Gastroesophageal sphincter (tissue), 3 donors: ENCODE results near the gene RERG.

Experiments
- POLR2A ChIP-seq, 2 donors: fragments of 450-650 bp; IDR thresholded peaks; one replicate each; pipeline ENCODE4 v1.6.1; 2017; ENCODE audit warnings: antibody characterized with exemption in 2 of 2, mild to moderate bottlenecking in 2 of 2, moderate library complexity in 1 of 2
- POLR2AphosphoS5 ChIP-seq: sonication (generic); formaldehyde crosslinking; IDR thresholded peaks from one replicate; pipeline ENCODE4 v1.6.1; 2017; ENCODE audit warnings: antibody characterized with exemption
- TF ChIP-seq, protein P1 (sequence below), 4 experiments: fragments of 200-600 bp in 2 of 4; fragments of 450-650 bp in 2 of 4; sonication (generic) in 1 of 4; IDR thresholded peaks; one replicate each; pipeline ENCODE4 v1.5.1; 2017 to 2019; ENCODE audit warnings: antibody characterized with exemption in 4 of 4, mild to moderate bottlenecking in 2 of 4, moderate library complexity in 2 of 4

GRCh38 chr12:15184484-15184883 is 36.7 kb downstream of the RERG start:
- TF ChIP-seq, protein P1, sequence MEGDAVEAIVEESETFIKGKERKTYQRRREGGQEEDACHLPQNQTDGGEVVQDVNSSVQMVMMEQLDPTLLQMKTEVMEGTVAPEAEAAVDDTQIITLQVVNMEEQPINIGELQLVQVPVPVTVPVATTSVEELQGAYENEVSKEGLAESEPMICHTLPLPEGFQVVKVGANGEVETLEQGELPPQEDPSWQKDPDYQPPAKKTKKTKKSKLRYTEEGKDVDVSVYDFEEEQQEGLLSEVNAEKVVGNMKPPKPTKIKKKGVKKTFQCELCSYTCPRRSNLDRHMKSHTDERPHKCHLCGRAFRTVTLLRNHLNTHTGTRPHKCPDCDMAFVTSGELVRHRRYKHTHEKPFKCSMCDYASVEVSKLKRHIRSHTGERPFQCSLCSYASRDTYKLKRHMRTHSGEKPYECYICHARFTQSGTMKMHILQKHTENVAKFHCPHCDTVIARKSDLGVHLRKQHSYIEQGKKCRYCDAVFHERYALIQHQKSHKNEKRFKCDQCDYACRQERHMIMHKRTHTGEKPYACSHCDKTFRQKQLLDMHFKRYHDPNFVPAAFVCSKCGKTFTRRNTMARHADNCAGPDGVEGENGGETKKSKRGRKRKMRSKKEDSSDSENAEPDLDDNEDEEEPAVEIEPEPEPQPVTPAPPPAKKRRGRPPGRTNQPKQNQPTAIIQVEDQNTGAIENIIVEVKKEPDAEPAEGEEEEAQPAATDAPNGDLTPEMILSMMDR (IDR thresholded peaks at IDR 0.05): no peak
- TF ChIP-seq POLR2A (IDR thresholded peaks at IDR 0.05) (no peak), POLR2AphosphoS5 (no peak)
